HG03280 (cell line): Measurements from ENCODE around the gene SEBOX.

Experiments used
- ATAC-seq: cut with Tn5 transposase; IDR thresholded peaks from one replicate; pipeline ENCODE4 v1.9.1; 2021; ENCODE audit warnings: mild to moderate bottlenecking, moderate library complexity; ENCODE audit not compliant: unreplicated experiment

The SEBOX gene

DNA sequence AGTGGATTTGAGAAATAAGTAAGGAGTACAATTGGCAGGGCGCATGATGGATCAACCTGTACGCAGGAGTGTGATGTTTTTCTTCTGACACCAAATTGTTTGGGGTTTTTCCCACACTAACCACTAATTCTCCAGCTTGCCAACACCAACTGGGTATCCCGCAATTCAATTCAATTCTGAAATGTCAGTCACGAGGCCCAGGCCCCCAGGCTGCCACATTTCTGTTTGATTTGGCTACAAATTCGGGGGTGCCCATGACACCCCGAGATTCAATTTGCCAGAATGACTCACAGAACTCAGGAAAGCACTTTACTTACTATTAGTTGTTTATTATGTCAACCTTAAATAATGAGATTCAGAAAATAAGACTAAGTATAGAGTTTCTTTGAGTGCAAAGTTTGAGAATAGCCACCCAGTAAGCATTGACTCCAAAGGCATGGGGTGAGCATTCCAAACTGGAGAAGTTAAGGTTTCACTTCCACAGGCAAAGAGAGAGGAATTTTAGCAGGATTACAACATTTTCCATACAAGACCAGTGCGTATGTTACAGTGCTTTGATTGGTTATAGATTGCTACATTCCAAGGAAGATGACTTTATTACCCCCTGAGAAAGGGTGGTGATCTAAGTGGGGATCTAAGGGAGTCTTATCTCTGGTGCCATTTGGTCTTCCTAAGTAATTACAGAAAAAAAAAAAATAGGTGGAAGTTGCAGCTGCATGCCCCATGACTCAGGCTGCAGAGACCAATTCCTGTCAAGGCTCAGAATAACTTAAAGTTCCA lies 29.5 kb upstream of the SEBOX start:
- no peak for ATAC-seq

- no peak for ATAC-seq
Observed at GRCh38 chr17:28392491-28392890, 27.5 kb upstream of the SEBOX start.

- no peak for ATAC-seq
Observed at GRCh38 chr17:28391401-28391800, 26.4 kb upstream of the SEBOX start.

- no peak for ATAC-seq
Observed at GRCh38 chr17:28390984-28391383, 26.0 kb upstream of the SEBOX start.

- no peak for ATAC-seq
Observed at GRCh38 chr17:28390563-28390962, 25.6 kb upstream of the SEBOX start.

GRCh38 chr17:28390141-28390540 lies 25.1 kb upstream of the SEBOX start:
- no peak for ATAC-seq

DNA sequence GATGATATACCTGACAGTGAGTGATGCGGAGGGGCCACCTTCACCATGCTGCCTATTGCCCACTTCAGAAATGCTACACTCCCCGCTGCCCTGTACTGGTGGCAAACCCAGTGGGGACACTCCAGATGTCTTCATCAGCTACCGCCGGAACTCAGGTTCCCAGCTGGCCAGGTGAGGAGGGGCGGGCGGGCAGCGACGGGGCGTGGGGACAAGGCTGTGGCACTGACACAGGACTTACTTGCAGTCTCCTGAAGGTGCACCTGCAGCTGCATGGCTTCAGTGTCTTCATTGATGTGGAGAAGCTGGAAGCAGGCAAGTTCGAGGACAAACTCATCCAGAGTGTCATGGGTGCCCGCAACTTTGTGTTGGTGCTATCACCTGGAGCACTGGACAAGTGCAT lies 23.1 kb upstream of the SEBOX start:
- no peak for ATAC-seq

DNA sequence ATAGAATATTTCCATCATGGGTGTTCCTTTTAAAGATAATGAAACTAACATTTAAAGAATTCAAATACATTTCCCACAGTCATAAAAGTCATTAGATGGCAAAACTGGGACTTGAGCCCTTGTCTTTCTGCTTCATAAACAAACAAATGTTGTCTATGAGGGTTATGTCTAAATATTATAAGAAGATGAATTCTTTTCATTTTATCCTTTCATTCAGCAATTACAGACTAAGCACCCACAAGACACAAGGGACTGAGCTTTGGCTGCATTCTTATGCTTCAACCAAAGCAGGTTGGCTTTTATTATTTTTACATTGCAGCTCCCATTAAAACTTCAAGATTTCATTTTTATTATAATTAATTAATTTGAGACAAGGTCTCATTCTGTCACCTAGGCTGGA lies 21.4 kb upstream of the SEBOX start:
- no peak for ATAC-seq

DNA sequence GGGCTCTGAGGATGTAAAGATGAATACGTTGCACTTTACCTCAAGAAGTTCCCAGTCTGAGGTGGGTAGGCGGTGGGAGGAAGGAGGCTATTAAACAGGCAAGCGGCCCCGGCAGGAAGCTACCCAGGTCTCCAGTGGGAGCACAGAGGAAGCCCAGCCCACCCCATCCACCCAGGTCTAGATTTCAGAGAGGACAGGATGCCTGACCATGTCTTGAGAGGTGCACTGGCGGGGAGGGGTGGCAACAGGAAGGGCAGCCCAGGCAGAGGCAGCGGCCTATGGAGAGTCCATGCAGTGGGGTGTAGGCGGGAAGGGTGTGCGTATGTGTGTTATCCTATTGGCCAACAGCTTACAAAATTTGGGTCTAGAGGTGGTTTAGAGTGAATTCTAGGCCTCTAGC lies 20.4 kb upstream of the SEBOX start:
- no peak for ATAC-seq

GRCh38 chr17:28385037-28385400 lies 20.0 kb upstream of the SEBOX start:
- ATAC-seq: no peak

DNA sequence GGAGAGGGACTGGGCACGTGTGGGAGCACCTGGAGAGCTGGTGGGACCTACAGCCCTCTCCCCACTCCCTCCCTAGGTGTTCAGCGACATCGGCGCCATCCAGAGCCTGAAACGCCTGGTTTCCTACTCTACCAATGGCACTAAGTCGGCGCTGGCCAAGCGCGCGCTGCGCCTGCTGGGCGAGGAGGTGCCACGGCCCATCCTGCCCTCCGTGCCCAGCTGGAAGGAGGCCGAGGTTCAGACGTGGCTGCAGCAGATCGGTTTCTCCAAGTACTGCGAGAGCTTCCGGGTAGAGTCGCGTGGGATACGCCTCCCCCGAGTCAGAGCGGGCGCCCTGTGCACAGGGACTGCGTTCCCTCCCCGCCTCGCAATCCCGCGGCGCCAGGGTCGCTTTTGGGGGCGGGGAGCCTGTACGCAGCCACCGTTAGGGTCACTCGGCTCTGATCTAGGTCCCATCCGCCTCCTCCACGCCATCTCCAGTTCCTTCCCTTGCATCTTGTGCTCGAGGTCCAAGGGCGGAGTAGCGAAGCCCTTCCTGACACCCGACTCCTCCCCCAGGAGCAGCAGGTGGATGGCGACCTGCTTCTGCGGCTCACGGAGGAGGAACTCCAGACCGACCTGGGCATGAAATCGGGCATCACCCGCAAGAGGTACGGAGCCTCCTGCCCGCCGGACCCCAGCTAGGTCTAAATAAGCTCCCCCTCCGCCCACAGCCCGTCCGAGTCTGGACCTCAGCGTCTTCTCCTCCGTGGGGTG lies 19.5 kb upstream of the SEBOX start:
- ATAC-seq: peak; percentile 49

DNA sequence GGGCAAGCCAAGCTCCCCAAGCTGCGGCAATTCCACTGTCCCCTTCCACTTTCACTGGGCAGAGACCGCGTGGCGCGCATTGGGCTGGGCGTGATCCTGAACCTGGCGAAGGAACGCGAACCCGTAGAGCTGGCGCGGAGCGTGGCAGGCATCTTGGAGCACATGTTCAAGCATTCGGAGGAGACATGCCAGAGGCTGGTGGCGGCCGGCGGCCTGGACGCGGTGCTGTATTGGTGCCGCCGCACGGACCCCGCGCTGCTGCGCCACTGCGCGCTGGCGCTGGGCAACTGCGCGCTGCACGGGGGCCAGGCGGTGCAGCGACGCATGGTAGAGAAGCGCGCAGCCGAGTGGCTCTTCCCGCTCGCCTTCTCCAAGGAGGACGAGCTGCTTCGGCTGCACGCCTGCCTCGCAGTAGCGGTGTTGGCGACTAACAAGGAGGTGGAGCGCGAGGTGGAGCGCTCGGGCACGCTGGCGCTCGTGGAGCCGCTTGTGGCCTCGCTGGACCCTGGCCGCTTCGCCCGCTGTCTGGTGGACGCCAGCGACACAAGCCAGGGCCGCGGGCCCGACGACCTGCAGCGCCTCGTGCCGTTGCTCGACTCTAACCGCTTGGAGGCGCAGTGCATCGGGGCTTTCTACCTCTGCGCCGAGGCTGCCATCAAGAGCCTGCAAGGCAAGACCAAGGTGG lies 16.3 kb upstream of the SEBOX start:
- no peak for ATAC-seq

DNA sequence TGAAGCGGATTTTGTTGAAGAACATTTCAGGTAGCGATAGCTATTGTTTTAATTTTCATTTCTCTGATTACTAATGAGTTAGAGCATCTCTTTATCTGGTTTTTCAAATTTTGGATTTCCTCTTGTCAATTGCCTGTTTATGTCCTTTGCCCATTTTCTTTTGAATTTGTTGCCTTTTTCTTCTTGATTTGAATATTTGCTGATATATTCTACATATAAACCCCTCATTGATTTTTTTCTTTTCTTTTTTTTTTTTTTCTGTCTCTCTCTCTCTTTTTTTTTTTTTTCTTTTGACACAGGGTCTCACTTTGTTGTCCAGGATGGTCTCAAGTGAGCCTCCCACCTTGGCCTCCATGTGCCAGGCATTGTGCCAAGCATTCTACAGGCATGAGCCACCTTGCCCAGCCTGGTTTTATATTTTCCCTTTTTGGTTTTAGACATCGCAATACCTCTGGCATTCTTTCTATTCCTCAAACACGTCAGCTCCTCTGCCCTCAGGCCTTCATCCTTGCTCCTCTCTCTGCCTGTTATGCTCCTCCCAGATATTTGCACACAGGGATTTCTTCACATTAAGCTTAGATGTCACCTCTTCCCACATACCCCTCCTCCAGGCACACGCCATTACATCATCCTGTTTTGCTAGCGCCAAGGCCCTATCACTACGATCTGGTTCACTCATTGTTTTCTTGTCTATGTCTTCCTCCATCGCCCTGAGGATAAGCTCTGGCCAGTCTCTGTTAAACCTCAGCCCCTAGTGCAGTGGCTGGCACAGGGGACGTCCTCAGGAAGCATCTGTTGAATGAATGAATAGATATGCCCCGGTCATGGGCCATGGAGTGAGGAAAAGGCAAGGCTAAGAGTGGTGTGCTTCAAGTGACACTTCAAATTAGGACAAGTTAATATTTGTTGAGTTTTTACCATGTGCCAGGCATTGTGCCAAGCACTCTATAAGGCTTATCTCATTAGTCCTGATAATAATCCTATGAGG lies 15.1 kb upstream of the SEBOX start:
- no peak for ATAC-seq

GRCh38 chr17:28372945-28373274 lies 7.9 kb upstream of the SEBOX start:
- ATAC-seq: no peak

DNA sequence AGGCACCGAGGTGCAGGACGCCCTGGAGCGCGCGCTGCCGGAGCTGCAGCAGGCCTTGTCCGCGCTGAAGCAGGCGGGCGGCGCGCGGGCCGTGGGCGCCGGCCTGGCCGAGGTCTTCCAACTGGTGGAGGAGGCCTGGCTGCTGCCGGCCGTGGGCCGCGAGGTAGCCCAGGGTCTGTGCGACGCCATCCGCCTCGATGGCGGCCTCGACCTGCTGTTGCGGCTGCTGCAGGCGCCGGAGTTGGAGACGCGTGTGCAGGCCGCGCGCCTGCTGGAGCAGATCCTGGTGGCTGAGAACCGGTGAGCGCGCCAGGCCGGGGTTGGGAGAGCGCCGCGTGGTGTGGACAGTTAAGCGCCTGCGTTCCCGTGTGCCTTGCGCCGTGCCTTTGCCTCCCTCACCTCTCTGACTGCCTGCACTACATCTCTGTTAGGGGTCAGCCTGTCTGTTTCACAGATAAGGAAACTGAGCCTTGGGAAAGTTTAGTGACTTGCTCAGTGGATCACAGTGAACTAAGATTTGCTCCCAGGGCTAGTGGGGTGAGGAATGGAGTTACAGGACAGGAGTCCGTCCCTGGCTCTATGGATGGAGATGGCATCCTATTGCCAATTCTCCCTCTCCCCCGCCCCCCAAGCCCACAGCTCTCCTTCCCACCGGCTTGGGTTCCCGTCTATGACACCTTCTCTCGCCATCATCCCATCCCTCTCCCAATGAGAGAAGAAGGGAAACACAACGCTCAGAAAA lies 7.4 kb upstream of the SEBOX start:
- ATAC-seq: peak; percentile 14

DNA sequence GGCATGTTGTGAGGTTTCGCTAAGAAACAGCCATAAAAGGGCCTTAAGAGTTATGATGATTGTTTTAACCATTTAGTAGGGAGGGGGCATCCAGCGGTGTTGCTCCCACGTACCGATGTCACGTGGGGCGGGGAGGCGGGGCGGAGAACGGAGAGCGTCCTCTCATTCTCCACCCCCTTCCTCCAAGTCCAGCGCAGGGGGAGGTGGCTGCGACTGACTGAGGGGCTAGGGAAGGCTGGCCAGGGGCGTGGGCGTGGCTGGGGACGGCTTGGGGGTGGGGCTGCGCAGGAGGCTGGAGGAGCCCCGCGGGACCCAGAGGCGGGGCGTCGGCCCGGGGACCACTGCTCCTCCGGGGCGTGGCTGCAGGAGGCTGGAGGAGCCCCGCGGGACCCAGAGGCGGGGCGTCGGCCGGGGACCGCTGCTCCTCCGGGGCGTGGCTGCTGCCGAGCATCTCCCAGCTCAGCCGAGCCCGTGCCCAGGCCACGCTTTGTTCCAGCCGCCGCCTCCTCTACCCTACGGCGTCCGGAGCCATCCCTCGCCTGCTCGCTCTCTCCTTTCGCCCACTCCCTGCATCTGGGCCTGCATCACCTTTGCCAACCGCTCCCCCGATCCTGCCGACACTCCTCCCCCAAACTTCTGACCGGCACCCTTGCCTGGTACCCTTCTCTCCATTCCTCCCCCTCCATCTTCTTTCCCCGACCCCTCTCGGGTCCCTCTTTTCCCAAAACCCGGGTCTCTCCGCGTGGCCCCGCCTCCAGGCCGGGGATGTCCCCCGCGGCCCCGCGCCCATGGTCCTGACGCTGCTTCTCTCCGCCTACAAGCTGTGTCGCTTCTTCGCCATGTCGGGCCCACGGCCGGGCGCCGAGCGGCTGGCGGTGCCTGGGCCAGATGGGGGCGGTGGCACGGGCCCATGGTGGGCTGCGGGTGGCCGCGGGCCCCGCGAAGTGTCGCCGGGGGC lies 6.5 kb upstream of the SEBOX start, which contains the start of gene SARM1:
TSS of gene SARM1 (plus strand) at position 450 of the 958 bp plus-strand sequence. CDS start at position 789, 339 bp downstream.
- ATAC-seq: peak; percentile 83

- ATAC-seq: no peak
Observed at GRCh38 chr17:28370744-28371103, 5.7 kb upstream of the SEBOX start.

DNA sequence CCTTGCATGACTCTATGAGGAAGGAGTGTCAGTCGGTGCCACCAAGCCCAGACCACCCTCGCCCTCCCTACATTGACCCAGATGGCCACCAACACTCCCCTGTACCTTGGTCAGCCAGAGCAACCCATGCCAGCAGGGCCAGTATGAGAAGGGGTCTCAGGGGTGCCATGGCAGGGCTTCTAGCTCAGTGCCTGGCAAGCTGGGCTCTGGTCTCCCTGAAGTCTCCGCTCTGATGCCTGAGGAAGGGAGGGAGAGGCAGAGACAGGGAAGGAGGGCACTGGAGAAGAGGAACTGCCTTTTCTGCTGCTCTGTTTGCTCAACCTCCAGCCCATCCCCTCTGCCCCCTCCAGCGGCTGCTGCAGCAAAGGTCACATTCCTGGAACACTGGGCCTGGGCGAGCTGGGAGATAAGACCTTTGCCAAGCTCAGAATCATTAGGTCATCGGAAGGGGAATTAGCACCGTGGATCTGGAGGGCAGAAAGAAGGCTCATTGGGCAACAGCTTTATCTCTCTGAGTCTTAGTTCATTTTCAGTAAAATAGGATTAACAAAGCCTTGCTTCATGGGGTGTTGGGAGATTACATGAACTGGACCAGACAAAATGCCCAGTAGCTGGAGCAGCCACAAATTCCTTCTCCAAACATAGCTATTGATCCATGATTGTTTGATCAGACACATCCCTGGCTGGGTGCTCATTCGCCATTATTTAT lies 5.2 kb upstream of the SEBOX start, which contains the start of gene VTN:
TSS of gene VTN (minus strand) at position 273 of the 709 bp plus-strand sequence. CDS start at position 169, 104 bp downstream.
- no peak for ATAC-seq
